ENCODE measurements around the gene FAM32A.
A peak's percentile ranks its signal among the peaks of the same experiment; 100 is the strongest.

FAM32A gene

GRCh38 chr19:16185123-16185767, at the start of gene FAM32A:
Gene FAM32A, plus strand, starts transcription at chr19:16185410. Its CDS starts 33 bp downstream, at chr19:16185443.
- DNase-seq (ENCODE audit: low spot score) = peak; percentile 99

- DNase-seq (ENCODE audit: low spot score) = no peak
These were observed 49.6 kb upstream of the FAM32A start for GRCh38 chr19:16135430-16136127.

- no peak for DNase-seq (ENCODE audit: low spot score)
These were observed 48.8 kb upstream of the FAM32A start for GRCh38 chr19:16136185-16136999.

- DNase-seq (ENCODE audit: low spot score) = no peak
These were observed 45.5 kb upstream of the FAM32A start for GRCh38 chr19:16139752-16140151.

GRCh38 chr19:16141043-16141442, 44.2 kb upstream of the FAM32A start:
- DNase-seq (ENCODE audit: low spot score) = no peak

GRCh38 chr19:16142032-16142580, 43.1 kb upstream of the FAM32A start:
- no peak for DNase-seq (ENCODE audit: low spot score)

- DNase-seq (ENCODE audit: low spot score) = no peak
These were observed 41.6 kb upstream of the FAM32A start, which contains the start of gene HSH2D for GRCh38 chr19:16143399-16144215. Gene HSH2D, plus strand, starts transcription at chr19:16143685. Its CDS starts 5,066 bp downstream, at chr19:16148751.

GRCh38 chr19:16144216-16144581, 41.0 kb upstream of the FAM32A start:
- no peak for DNase-seq (ENCODE audit: low spot score)

- DNase-seq (ENCODE audit: low spot score) = no peak
These were observed 39.1 kb upstream of the FAM32A start for GRCh38 chr19:16146112-16146511.

GRCh38 chr19:16148443-16149229, 36.6 kb upstream of the FAM32A start:
- DNase-seq (ENCODE audit: low spot score) = no peak

- peak; percentile 47 for DNase-seq (ENCODE audit: low spot score)
These were observed 31.5 kb upstream of the FAM32A start for GRCh38 chr19:16153582-16154336.

GRCh38 chr19:16154557-16154956, 30.7 kb upstream of the FAM32A start:
- no peak for DNase-seq (ENCODE audit: low spot score)

- no peak for DNase-seq (ENCODE audit: low spot score)
These were observed 30.1 kb upstream of the FAM32A start for GRCh38 chr19:16155128-16155527.

GRCh38 chr19:16156904-16157303, 28.3 kb upstream of the FAM32A start:
- DNase-seq (ENCODE audit: low spot score) = no peak

- no peak for DNase-seq (ENCODE audit: low spot score)
These were observed 27.6 kb upstream of the FAM32A start for GRCh38 chr19:16157601-16158000.

GRCh38 chr19:16159655-16160054, 25.6 kb upstream of the FAM32A start:
- DNase-seq (ENCODE audit: low spot score) = no peak

GRCh38 chr19:16160445-16160942, 24.7 kb upstream of the FAM32A start:
- DNase-seq (ENCODE audit: low spot score) = no peak

GRCh38 chr19:16160943-16161560, 24.2 kb upstream of the FAM32A start:
- DNase-seq (ENCODE audit: low spot score) = no peak

GRCh38 chr19:16161840-16162239, 23.4 kb upstream of the FAM32A start:
- DNase-seq (ENCODE audit: low spot score) = no peak
